Embryonic facial prominence (tissue), 1 donor: Measurements from ENCODE around the gene FGL2.
"Not testable (repeated sequence)": the region's sequence is repeated elsewhere in the genome, so short reads cannot be mapped to it uniquely, and the experiment has no call there.

ENCODE experiments used
- DNase-seq: peaks from one replicate; pipeline ENCODE4 v3.0.0-alpha.2; 2016; ENCODE audit errors: extremely low spot score

The FGL2 gene

GRCh38 chr7:77199013-77199966 is at the start of gene FGL2:
Gene FGL2, minus strand, starts transcription at chr7:77199819. Its CDS starts 26 bp downstream, at chr7:77199793.
- no peak for DNase-seq

GRCh38 chr7:77248154-77248553 is 48.5 kb upstream of the FGL2 start:
- DNase-seq = no peak

GRCh38 chr7:77247206-77247850 is 47.7 kb upstream of the FGL2 start:
- DNase-seq = peak; percentile 15

GRCh38 chr7:77246026-77246640 is 46.5 kb upstream of the FGL2 start:
- no peak for DNase-seq

- no peak for DNase-seq
These were observed 45.6 kb upstream of the FGL2 start for GRCh38 chr7:77245015-77245755.

GRCh38 chr7:77244222-77244934 is 44.8 kb upstream of the FGL2 start:
- DNase-seq = no peak

GRCh38 chr7:77242554-77242953 is 42.9 kb upstream of the FGL2 start:
- DNase-seq = no peak

GRCh38 chr7:77242068-77242467 is 42.4 kb upstream of the FGL2 start:
- DNase-seq = no peak

- no peak for DNase-seq
These were observed 39.9 kb upstream of the FGL2 start for GRCh38 chr7:77239471-77239870.

- DNase-seq = no peak
These were observed 39.1 kb upstream of the FGL2 start for GRCh38 chr7:77238703-77239136.

- DNase-seq = no peak
These were observed 35.7 kb upstream of the FGL2 start for GRCh38 chr7:77235276-77235675.

GRCh38 chr7:77232467-77232866 is 32.8 kb upstream of the FGL2 start:
- DNase-seq = no peak

- DNase-seq = not testable (repeated sequence)
These were observed 29.2 kb upstream of the FGL2 start for GRCh38 chr7:77228795-77229194.

GRCh38 chr7:77226357-77226839 is 26.8 kb upstream of the FGL2 start:
- DNase-seq = no peak

- no peak for DNase-seq
These were observed 23.6 kb upstream of the FGL2 start for GRCh38 chr7:77223261-77223660.

- DNase-seq = no peak
These were observed 23.2 kb upstream of the FGL2 start for GRCh38 chr7:77222819-77223218.

GRCh38 chr7:77222065-77222464 is 22.4 kb upstream of the FGL2 start:
- DNase-seq = no peak

GRCh38 chr7:77219701-77220331 is 20.2 kb upstream of the FGL2 start:
- not testable (repeated sequence) for DNase-seq

GRCh38 chr7:77217474-77218185 is 18.0 kb upstream of the FGL2 start:
- no peak for DNase-seq
